GM18508 (cell line): ENCODE results near the gene DPEP3.
"Not testable (repeated sequence)": the region's sequence is repeated elsewhere in the genome, so short reads cannot be mapped to it uniquely, and the experiment has no call there.

Experiments
- ATAC-seq: cut with Tn5 transposase; IDR thresholded peaks from one replicate; pipeline ENCODE4 v1.9.1; 2021; ENCODE audit warnings: moderate number of reproducible peaks; ENCODE audit not compliant: insufficient read depth, unreplicated experiment

Gene DPEP3, protein sequence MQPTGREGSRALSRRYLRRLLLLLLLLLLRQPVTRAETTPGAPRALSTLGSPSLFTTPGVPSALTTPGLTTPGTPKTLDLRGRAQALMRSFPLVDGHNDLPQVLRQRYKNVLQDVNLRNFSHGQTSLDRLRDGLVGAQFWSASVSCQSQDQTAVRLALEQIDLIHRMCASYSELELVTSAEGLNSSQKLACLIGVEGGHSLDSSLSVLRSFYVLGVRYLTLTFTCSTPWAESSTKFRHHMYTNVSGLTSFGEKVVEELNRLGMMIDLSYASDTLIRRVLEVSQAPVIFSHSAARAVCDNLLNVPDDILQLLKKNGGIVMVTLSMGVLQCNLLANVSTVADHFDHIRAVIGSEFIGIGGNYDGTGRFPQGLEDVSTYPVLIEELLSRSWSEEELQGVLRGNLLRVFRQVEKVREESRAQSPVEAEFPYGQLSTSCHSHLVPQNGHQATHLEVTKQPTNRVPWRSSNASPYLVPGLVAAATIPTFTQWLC

DNA sequence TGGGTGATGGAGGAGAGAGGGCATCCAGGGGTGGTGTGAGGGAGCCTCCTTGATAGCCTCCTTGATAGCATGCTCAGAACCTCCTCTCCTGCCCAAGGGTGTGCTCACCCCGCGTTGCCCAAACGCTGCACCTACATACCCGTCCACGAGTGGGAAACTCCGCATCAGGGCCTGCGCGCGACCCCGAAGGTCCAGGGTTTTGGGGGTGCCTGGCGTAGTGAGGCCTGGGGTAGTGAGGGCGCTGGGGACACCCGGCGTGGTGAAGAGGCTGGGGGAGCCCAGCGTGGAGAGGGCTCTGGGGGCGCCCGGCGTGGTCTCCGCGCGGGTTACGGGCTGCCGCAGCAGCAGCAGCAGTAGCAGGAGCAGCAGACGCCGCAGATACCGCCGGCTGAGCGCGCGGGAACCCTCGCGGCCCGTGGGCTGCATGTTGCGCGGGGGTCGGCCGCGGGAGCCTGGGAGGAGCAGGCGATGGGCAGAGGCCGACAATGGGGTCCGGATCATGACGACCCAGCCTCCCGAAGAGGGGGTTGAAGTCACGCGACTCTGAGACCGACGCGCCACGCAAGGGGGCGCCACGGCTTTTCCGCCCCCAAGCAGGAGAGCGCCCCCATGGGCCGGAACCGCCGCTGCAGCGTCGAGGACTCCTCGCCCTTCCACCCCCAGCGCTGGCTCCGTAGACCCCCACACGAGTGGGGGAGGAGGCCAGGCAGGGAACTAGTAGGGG is at the start of gene DPEP3:
TSS of gene DPEP3 (minus strand) at position 545 of the 724 bp plus-strand sequence. CDS start at position 426, 119 bp downstream.
- ATAC-seq = no peak

DNA sequence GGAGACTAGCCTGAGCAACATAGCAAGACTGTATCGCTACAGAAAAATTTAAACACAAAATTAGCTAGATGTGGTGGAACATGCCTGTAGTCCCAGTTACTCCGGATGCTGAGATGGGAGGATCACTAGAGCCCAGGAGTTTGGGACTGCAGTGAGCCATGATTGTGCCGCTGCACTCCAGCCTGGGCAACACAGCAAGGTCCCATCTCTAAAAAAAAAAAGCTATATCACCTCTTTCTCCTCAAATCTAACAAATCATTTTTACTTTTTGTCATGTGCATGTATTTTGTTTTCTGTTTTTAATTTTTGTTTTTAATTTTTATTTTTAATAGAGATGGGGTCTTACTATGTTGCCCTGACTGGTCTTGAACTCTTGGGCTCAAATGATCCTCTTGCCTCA is 48.7 kb upstream of the DPEP3 start:
- no peak for ATAC-seq

DNA sequence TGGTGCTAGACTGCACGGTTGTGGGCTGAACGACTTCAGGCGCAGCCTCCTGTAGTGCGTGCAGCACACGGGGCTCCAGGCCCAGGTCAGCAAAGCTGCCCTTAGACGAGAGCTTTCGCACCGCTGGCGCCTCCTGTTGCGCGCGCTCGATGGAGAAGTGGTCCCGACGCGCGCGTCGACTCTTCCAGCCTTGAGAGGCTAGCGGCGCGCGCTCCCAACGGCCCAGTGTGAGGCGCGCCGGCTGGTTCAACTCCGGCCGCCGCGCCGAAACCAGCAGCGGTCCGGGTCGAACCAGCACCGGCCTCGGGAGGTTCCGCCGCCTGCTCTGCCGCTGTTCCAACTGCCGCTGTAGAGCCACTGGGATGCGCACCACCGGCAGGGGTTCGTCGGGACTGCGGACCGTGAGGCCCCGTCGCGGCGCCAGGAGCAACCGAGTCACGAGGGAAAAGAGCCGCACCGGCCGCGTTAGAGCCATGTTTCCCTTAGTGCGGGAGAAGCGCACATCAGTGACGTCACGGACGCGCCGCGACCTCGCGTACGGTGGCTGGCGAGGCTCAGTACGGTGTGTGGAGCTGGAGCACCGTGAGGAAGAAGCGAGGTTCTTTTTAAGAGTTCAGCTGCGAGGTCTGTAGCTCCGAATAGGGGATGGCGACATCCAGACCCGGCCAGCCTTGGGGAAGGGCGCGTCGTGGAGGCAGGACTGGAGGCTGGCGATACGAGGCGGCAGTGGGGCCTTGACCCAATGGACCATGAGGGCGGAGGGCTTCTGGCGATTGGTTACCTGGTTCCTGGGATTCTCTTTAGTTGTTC is 42.6 kb upstream of the DPEP3 start, which contains the start of the genes DDX28 and DUS2:
TSS of gene DDX28 (minus strand) at position 505 of the 810 bp plus-strand sequence. CDS start at position 475, 30 bp downstream.
TSS of gene DUS2 (plus strand) at position 557 of the 810 bp plus-strand sequence. CDS start 14,740 bp downstream, outside the sequence.
- ATAC-seq = no peak

DNA sequence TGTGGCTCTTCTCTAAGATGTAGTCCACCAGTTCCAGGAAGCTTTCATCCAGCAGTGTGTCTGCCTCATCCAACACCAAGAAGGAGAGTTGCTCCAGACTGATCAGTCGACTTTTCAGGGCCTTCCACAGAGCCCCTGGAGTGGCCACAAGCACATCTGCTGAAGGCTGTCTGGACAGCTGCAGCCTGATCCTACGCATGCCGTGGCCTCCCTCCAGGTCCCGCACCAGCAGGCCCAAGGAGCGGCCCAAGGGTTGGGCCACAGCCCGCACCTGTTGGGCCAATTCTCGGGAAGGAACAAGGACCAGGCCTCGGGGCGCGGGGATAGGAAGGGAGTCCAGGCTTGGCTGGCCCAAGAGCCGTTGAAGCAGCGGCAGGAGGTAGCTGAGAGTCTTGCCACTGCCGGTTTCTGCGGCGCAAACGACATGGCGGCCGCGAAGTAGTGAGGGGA is 42.0 kb upstream of the DPEP3 start:
- no peak for ATAC-seq

DNA sequence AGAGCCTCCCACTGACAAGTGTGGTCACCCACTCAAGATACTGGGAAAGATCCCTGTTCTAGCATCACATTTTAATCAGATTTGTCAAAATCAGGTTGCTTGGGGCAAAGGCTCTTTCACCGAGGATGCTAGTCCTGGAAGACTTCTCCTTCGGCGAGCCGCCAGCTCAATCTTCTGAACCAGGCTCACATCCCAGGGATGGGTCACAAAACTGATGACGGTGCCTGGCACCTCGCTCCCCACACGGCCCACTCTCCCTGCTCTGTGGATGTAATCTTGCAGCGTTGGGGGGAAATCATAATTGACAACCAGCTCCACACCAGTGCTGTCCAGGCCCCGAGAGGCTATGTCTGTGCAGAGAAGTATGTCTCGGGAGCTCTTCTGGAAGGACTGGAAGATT is 41.2 kb upstream of the DPEP3 start:
- ATAC-seq = no peak

DNA sequence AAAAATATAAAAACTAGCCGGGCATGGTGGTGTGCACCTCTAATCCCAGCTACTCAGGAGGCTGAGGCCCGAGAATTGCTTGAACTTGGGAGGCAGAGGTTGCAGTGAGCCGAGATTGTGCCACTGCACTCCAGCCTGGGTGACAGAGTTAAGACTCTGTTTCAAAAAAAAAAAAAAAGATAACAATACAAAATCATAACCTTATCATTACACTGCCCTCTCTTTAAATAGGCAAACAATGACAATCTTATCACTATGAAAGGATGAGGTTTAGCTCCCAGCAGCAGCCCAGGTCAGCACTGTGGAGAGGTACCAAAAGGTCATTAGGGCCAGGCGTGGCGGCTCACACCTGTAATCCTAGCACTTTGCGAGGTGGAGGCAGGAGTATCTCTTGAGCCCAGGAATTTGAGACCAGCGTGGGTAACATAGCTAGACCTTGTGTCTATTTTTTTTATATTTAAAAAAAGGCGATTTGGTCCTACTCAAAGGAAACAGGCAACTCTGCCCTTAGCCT is 38.9 kb upstream of the DPEP3 start:
- ATAC-seq = no peak

DNA sequence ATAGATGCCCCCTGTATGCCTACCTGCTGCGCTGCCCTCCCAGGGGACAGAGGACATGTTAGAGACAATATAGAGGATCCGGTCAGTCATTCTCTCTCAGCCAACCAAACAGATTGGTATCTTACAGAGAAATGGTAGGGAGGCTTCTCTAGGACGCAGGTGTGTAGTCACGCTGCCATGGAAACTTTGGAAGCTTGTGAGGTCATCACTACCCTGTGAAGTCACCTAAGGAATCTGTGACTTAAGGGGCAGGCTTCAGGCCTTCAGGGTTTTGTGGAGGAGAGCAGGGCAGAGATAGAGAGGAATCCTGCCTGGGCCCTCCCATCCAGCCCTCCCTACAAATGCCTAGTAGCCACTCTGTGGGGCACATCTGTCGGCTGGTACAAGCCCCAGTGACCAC is 35.4 kb upstream of the DPEP3 start, which contains the start of gene DPEP2NB:
TSS of gene DPEP2NB (minus strand) at position 231 of the 400 bp plus-strand sequence. CDS start at position 90, 141 bp downstream.
- ATAC-seq = no peak

DNA sequence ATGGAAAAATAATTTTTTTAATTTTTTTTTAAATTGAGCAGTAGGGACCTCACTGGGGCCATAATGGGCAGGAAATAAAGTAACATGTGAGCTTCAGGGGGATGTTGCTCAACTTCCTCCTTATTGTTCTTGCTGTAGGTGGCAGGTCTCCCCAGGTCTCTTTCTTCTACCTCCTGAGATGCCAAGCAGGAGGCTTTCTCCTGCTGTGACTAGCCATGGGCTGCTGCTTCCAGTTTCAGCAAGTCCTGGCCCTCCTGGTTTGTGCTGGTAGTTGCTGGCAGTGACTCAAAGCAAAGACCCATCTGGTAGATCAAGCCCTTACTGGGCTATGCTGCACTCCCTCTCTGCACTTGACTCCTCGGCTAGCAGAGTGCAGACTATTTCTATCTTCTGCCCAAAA is 33.1 kb upstream of the DPEP3 start:
- no peak for ATAC-seq

DNA sequence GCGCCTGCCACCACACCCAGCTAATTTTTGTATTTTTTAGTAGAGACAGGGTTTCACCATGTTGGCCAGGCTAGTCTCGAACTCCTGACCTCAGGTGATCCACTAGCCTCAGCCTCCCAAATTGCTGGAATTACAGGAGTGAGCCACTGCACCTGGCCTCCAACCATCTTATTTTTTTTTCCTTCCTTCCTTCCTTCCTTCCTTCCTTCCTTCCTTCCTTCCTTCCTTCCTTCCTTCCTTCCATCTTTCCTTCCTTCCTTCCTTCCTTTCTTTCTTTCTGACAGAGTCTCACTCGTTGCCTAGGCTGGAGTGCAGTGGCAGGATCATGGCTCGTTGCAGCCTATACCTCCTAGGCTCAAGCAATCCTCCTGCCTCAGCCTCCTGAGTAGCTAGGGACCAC is 29.6 kb upstream of the DPEP3 start:
- ATAC-seq = not testable (repeated sequence)

DNA sequence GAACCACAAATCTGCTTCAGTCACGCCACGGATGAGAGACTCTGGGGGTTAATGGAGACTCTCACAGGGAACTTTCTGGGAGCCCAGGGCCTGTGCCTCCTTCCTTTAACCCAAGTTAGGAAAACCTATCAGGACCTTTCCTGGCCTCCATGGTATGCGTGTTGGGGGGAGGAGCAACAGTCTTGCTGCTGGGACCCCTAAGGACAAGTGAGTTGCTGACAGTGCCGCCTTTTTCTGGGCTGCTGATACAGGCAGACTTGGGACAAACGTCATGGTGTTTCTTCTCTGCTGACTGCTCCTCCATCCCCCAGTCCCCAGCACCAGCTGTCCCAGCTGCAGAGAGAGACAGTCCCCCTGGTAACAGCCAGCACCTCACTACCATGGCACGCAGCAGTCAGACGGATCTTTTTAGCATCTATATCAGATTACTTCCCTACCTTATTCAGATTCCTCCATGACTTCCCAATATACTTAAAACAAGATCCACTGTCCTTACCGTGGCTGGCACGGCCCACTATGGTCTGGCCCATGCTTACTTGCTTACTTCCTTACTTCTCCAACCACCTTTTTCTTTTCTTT is 28.9 kb upstream of the DPEP3 start:
- no peak for ATAC-seq

DNA sequence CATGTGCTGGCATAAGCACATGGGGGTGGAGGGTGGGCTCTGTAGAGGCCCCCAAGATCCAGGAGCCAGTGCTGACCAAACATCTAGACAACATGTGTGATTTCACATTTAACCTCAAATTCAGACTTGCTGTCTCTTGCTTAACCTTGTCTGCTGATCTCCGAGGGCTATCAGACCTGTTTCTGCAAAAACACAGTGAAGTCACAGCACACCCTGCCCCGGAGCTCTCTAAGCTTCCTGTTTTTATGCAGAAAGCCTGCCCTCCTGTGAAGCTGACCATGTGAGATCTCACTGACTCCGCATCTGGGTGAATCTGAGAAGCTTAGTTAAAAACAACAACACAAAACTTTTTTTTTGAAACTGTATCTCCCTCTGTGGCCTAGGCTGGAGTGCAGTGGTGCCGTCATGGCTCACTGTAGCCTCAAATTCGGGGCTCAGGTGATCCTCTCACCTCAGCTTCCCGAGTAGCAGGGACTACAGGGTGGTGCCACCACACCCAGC is 25.5 kb upstream of the DPEP3 start:
- no peak for ATAC-seq

DNA sequence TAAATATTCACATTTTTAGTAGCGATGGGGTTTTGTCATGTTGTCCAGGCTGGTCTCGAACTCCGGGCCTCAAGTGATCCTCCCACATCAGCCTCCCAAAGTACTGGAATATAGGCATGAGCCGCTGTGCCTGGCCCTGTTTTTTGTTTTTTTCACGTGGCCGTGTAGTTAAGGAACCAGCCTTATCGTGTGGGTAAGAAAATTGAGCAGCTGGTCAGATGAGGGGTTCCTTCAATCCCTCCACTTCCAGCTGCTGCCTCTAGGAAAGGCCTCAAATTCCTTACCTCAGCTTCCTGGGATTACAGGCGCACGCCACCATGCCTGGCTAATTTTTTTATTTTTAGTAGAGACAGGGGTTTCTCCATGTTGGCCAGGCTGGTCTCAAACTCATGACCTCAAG is 24.9 kb upstream of the DPEP3 start:
- no peak for ATAC-seq

DNA sequence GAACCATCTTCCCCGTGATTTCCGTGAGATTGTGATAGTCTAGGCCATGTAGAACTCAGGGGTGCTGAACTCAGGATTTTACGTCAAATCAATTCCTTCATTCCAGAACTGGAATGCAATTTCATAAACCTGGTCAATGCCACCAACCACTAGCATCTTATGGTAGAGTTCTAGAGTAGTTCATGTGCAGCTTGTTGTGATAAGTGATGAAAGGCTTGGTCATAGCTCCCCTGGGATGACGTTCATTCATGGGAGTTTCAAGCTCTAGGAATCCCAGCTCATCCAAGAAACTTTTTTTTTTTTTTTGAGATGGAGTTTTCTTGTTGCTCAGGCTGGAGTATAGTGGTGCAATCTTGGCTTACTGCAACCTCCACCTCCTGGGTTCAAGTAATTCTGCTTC is 22.7 kb upstream of the DPEP3 start:
- ATAC-seq = no peak

DNA sequence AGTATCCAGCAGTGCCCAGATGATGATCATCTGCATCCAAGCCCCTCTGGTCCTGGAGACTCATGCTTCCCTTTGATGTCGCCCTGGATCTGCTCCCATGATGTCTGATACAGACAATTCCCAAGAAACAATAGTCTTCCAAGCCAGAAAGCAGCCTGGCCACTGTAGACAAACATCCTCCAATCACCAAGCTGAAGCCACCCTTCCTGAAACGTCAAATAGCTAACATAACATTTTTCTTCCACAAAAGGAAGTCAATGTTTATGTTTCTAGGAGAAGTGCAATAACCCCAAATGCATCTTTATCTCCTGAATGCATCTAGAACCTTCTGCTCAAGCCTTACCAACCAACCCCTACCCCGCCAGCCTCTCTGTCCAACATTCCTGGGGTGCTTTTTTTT is 20.2 kb upstream of the DPEP3 start:
- no peak for ATAC-seq

DNA sequence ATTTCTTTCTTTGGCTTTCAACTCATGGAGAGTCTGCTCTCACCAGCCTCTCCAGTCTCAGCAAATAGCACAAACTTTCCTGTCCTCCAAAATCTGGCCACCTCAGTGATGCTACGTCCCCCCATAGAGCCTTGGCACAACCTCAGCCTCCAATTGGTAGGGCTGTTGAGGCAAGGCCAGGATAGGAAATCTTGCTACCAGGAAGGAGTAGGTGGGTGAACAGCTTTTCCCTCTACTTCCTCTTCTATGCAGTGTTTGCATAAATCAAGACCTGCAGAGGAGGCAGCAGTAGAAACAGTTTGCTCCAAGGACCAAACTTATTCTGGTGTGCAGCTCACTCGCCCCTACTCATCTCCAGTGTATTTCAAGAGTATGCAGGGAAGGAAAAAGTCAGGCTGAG is 19.7 kb upstream of the DPEP3 start:
- no peak for ATAC-seq

DNA sequence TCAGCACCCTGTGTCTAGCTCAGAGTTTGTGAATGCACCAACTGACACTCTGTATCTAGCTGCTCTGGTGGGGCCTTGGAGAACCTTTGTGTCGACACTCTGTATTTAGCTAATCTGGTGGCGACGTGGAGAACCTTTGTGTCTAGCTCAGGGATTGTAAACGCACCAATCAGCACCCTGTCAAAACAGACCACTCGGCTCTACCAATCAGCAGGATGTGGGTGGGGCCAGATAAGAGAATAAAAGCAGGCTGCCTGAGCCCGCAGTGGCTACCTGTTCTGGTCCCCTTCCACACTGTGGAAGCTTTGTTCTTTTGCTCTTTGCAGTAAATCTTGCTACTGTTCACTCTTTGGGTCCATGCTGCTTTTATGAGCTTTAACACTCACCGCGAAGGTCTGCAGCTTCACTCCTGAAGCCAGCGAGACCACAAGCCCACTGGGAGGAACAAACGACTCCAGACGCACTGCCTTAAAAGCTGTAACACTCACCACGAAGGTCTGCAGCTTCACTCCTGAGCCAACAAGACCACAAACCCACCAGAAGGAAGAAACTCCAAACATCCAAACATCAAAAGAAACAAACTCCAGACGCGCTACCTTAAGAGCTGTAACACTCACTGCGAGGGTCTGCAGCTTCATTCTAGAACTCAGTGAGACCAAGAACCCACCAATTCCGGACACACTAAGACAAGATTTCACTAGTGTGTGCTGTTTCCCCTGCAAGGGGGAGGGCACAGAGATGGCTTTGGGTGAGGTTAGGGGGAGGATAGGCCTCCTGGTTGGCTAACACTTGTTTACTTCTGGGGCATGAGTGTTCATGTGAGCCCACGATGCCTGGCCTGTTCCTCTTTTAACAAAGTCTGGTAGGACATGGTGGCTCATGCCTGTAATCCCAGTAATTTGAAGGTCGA is 18.7 kb upstream of the DPEP3 start, which contains the start of gene DPEP2:
TSS of gene DPEP2 (minus strand) at position 706 of the 910 bp plus-strand sequence. CDS start 6,272 bp downstream, outside the sequence.
- ATAC-seq = not testable (repeated sequence)

DNA sequence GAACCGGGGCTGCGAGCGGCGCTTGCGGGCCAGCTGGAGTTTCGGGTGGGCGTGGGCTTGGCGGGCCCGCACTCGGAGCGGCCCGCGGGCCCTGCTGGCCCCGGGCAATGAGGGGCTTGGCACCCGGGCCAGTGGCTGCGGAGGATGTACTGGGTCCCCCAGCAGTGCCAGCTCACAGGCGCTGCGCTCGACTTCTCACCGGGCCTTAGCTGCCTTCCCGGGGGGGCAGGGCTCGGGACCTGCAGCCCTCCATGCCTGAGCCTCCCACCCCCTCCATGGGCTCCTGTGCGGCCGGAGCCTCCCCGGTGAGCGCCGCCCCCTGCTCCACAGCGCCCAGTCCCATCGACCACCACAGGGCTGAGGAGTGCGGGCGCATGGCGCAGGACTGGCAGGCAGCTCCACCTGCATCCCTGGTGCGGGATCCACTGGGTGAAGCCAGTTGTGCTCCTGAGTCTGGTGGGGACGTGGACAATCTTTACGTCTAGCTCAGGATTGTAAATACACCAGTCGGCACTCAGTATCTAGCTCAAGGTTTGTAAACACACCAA is 18.0 kb upstream of the DPEP3 start:
- not testable (repeated sequence) for ATAC-seq

DNA sequence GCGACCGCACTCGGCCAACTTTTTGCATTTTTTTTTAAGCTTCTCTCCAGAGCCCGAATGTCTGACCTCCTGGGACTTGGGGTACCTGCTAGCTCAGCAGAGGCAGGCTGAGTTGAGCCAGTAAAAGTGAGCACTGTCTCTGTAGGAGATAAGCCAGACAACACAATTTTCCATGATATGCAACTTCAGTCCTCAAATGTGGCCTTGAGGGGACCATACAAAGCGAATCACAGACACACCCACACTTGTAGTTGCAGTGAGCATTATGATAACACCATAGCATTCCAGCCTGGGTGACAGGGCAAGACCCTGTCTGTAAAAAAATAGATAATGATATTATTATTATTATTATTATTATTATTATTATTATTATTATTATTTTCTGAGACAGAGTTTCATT is 16.4 kb upstream of the DPEP3 start:
- ATAC-seq = no peak
